HCT116 (cell line): ENCODE data around the gene ZDHHC1. TPM values are rescaled to one million over a fixed set of nuclear protein-coding genes. Genes with fewer than 3 reads are reported as not detected.
A peak's percentile ranks its signal among the peaks of the same experiment; 100 is the strongest.

Source experiments
- ATAC-seq: fragments of 200-7000 bp; cut with Tn5 transposase; 2 replicates; pipeline ENCODE4 v1.9.1; 2020; ENCODE audit warnings: mild to moderate bottlenecking, moderate library complexity
- BruUV-seq: library from RNA; stranded (reverse); fragments of 400-500 nt; replicated peaks from 2 replicates; lab custom pipeline; 2021; lab: Mats Ljungman, UMichigan
- CTCF ChIA-PET: fragments of 300-600 bp; sonication (Branson Sonifier 250); formaldehyde crosslinking; loops from one replicate; lab custom pipeline; 2021; ENCODE audit warnings: antibody characterized with exemption; lab: Charles Lee
- POLR2A ChIA-PET: fragments of 300-600, 350-600 bp; sonication (Branson Sonifier 250); formaldehyde crosslinking; loops from one replicate; lab custom pipeline; 2021; ENCODE audit warnings: antibody characterized with exemption; lab: Charles Lee
- RAD21 ChIA-PET, 2 experiments: fragments of 300-600 bp; sonication (Branson Sonifier 250); formaldehyde crosslinking; loops; one replicate each; lab custom pipeline; 2023; ENCODE audit warnings: low total read pairs in 2 of 2; ENCODE audit not compliant: uncharacterized antibody in 2 of 2, unreplicated experiment in 2 of 2, low non-redundant PET in 1 of 2; lab: Charles Lee
- DNase-seq: peaks from one replicate; pipeline ENCODE4 v3.0.0-alpha.2; 2010; ENCODE audit warnings: low read depth, low spot score
- H2AFZ ChIP-seq: fragments of 200-600 bp; shearing (Covaris generic), sonication (generic); 2 replicates; pipeline ENCODE4 v1.6.1; 2017; ENCODE audit warnings: low read depth, mixed run types, mixed read lengths, antibody characterized with exemption, low read length; ENCODE audit not compliant: poor library complexity, severe bottlenecking
- H3K27ac ChIP-seq: 2 replicates; pipeline ENCODE4 v1.5.1; 2012; ENCODE audit warnings: low read depth, low read length
- H3K27me3 ChIP-seq: fragments of 200-600 bp; sonication (generic); 2 replicates; pipeline ENCODE4 v1.6.1; 2016; ENCODE audit warnings: mixed run types, low read length, mixed read lengths; ENCODE audit not compliant: insufficient read depth
- H3K36me3 ChIP-seq, 2 experiments: fragments of 200-500 bp in 1 of 2; fragments of 200-600 bp in 1 of 2; sonication (Bioruptor generic) in 1 of 2; sonication (generic) in 1 of 2; 2 replicates each; pipeline versions ENCODE4 v1.5.1 to v1.6.1; 2014 to 2016; ENCODE audit warnings: low read length in 2 of 2, inconsistent platforms in 1 of 2, mixed read lengths in 1 of 2, mixed run types in 1 of 2; ENCODE audit not compliant: insufficient read depth in 2 of 2, control insufficient read depth in 1 of 2
- H3K4me1 ChIP-seq, 2 experiments: fragments of 200-600 bp in 1 of 2; sonication (generic) in 1 of 2; 2 replicates each; pipeline versions ENCODE4 v1.5.1 to v1.6.1; 2012 to 2017; ENCODE audit warnings: low read length in 2 of 2, inconsistent platforms in 1 of 2, mild to moderate bottlenecking in 1 of 2, mixed read lengths in 1 of 2, mixed run types in 1 of 2, moderate library complexity in 1 of 2; ENCODE audit not compliant: insufficient read depth in 2 of 2, control insufficient read depth in 1 of 2
- H3K4me2 ChIP-seq: fragments of 200-600 bp; sonication (generic); 2 replicates; pipeline ENCODE4 v1.6.1; 2017; ENCODE audit warnings: mixed run types, low read length, mixed read lengths
- H3K4me3 ChIP-seq, 2 experiments: fragments of 200-600 bp in 1 of 2; sonication (generic) in 1 of 2; replicated peaks in 1 of 2; 2 replicates each; pipeline ENCODE4 v1.5.1; 2011 to 2016; ENCODE audit warnings: low read length in 2 of 2, control low read depth in 1 of 2, low read depth in 1 of 2, mild to moderate bottlenecking in 1 of 2, mixed read lengths in 1 of 2, mixed run types in 1 of 2
- H3K79me2 ChIP-seq: fragments of 200-600 bp; sonication (generic); 2 replicates; pipeline ENCODE4 v1.6.1; 2017; ENCODE audit warnings: mild to moderate bottlenecking, mixed run types, low read length, moderate library complexity, mixed read lengths; ENCODE audit not compliant: insufficient read depth
- H3K9ac ChIP-seq: fragments of 200-600 bp; sonication (generic); 2 replicates; pipeline ENCODE4 v1.6.1; 2016; ENCODE audit warnings: low read length, mixed read lengths
- H3K9me2 ChIP-seq: fragments of 200-600 bp; sonication (generic), shearing (Covaris generic); 2 replicates; pipeline ENCODE4 v1.6.1; 2017; ENCODE audit warnings: mixed run types, mild to moderate bottlenecking, moderate library complexity; ENCODE audit not compliant: insufficient read depth
- H3K9me3 ChIP-seq, 2 experiments: fragments of 200-500 bp in 1 of 2; fragments of 200-600 bp in 1 of 2; sonication (Bioruptor generic) in 1 of 2; sonication (generic) in 1 of 2; 2 replicates each; pipeline ENCODE4 v1.6.1; 2014 to 2017; ENCODE audit warnings: low read length in 2 of 2, mixed read lengths in 2 of 2, inconsistent platforms in 1 of 2, low read depth in 1 of 2, mild to moderate bottlenecking in 1 of 2, mixed run types in 1 of 2, moderate library complexity in 1 of 2; ENCODE audit not compliant: control insufficient read depth in 1 of 2, insufficient read depth in 1 of 2
- H4K20me1 ChIP-seq: fragments of 200-600 bp; sonication (generic), shearing (Covaris generic); 2 replicates; pipeline ENCODE4 v1.6.1; 2017; ENCODE audit warnings: mixed run types, mild to moderate bottlenecking, moderate library complexity; ENCODE audit not compliant: insufficient read depth
- EGR1 ChIP-seq: IDR thresholded peaks from 2 replicates; pipeline ENCODE4 v1.6.1; 2012; ENCODE audit warnings: low read depth
- EZH2 ChIP-seq: fragments of 200-600 bp; sonication (generic); IDR thresholded peaks from 2 replicates; pipeline ENCODE4 v1.6.1; 2017; ENCODE audit warnings: antibody characterized with exemption, mixed run types
- EZH2phosphoT487 ChIP-seq: fragments of 200-600 bp; IDR thresholded peaks from 2 replicates; pipeline ENCODE4 v1.6.1; 2018; ENCODE audit warnings: antibody characterized with exemption, borderline replicate concordance
- JUND ChIP-seq: IDR thresholded peaks from 2 replicates; pipeline ENCODE4 v1.6.1; 2012
- POLR2A ChIP-seq: IDR thresholded peaks from 2 replicates; pipeline ENCODE4 v1.7.0; 2011; ENCODE audit warnings: borderline replicate concordance; ENCODE audit not compliant: insufficient read depth, insufficient read length; ENCODE audit errors: extremely low read depth
- POLR2AphosphoS5 ChIP-seq: IDR thresholded peaks from 2 replicates; pipeline ENCODE4 v1.6.1; 2011; ENCODE audit warnings: mild to moderate bottlenecking, low read depth, low read length, moderate library complexity
- RAD21 ChIP-seq: IDR thresholded peaks from 2 replicates; pipeline ENCODE4 v1.6.1; 2012; ENCODE audit warnings: low read depth, mild to moderate bottlenecking
- SIN3A ChIP-seq: IDR thresholded peaks from 2 replicates; pipeline ENCODE4 v1.6.1; 2012; ENCODE audit warnings: low read depth
- SP1 ChIP-seq: IDR thresholded peaks from 2 replicates; pipeline ENCODE4 v1.6.1; 2012; ENCODE audit warnings: low read depth
- SRF ChIP-seq: IDR thresholded peaks from 2 replicates; pipeline ENCODE4 v1.6.1; 2012; ENCODE audit warnings: low read depth
- TCF7L2 ChIP-seq: IDR thresholded peaks from 2 replicates; pipeline ENCODE4 v1.7.0; 2011; ENCODE audit warnings: borderline replicate concordance, inconsistent platforms; ENCODE audit not compliant: insufficient read depth, insufficient read length; ENCODE audit errors: extremely low read depth
- YY1 ChIP-seq: IDR thresholded peaks from 2 replicates; pipeline ENCODE4 v1.6.1; 2011; ENCODE audit warnings: low read length, low read depth, moderate library complexity, mild to moderate bottlenecking; ENCODE audit not compliant: insufficient replicate concordance; ENCODE audit errors: extremely low read depth
- ZNF274 ChIP-seq: fragments of 200-500 bp; sonication (Bioruptor generic); IDR thresholded peaks from 2 replicates; pipeline ENCODE4 v1.6.1; 2014; ENCODE audit warnings: mild to moderate bottlenecking, low read depth, low read length, inconsistent platforms
- intact Hi-C: fragments of 100-400 bp; cut with micrococcal nuclease; formaldehyde crosslinking; loops from 2 replicates; pipeline ENCODE4 v1.10.0; 2022
- total RNA-seq: library from RNA; stranded (reverse); gene quantifications from one replicate; pipeline ENCODE4 v1.2.1, GENCODE V29; 2021; ENCODE audit not compliant: unreplicated experiment
- TF ChIP-seq, protein P1 (sequence below): IDR thresholded peaks from 2 replicates; pipeline ENCODE4 v1.6.1; 2012
- TF ChIP-seq, protein P2 (sequence below): IDR thresholded peaks from 2 replicates; pipeline ENCODE4 v1.6.1; 2012

Gene ZDHHC1
- total RNA-seq, 1 experiment from 2014 or later = 9.1 TPM

DNA sequence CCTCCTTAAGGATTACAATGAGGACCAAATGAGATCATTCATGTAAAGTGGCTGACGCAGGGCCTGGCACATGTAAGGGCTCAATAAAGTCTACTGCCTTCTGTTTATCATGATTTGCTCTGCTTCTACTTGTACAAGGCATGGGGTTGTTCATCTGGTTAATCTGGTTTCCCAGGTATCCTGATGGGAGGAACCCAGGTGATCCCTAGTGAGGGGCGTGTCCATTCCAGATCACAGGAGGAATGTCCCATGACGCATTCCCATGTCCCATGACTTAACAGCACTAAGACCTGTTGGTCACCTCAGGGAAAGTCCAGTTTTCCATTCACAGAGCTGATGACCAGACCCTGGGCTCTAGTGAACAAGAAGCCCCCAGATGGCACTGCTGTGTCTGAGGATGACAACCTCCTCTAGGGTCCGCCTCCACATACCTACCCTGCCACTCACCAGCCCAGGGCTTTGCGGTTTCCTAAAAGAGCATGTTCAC is 11.5 kb downstream of the ZDHHC1 start:
- CTCF ChIA-PET = interaction anchor here (1.4 kb wide), 1 partner anchor 23 kb away, joined by 3 read pairs; no protein-coding TSS in a partner anchor

DNA sequence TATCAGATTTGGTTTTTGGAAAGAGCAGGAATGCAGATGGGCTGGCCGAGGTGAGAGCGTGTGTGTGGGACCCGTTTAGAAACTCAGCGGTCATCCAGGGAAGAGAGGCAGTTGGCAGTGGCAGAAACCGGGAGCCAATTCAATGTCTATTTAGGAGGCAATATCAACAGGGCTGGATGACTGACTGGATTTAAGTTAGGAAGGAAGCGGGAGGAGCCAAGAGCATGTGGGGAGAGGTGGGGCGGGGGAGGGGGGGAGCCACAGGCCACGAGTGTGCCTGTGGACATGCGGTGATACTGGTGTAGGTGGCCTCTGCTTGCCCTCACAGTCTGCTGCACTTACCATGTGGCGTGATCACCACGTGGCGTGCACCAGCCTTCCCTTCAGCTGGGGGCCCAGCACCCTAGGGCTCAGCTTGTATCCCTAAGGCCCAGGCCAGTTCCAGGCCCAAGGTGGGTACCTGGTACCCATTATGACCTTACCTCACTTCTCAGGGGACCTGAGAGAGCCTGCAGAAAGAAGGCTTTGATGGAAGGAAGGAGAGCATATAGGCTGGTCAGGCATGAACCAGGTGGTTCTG is 12.2 kb downstream of the ZDHHC1 start:
- Histone ChIP-seq H3K27ac (peak overlapping the region; percentile 74), H3K9me2 (no peaks in the 10 kb centered on the region), H3K4me3 (peak overlapping the region in 1 of 2 experiments; percentile 41; a peak in 1 of 4 replicates), H3K9ac (peak overlapping the region; percentile 50), H2AFZ (no peak overlapping the region), H3K27me3 (no peaks in the 10 kb centered on the region), H3K4me1 (peaks cover 23 to 38% of the 10 kb centered on the region in 2 experiments), H3K4me2 (peak overlapping the region; percentile 78), H3K36me3 (no peaks in the 10 kb centered on the region), H4K20me1 (no peaks in the 10 kb centered on the region), H3K9me3 (no peaks in the 10 kb centered on the region), H3K79me2 (no peaks in the 10 kb centered on the region)
- CTCF ChIA-PET = no interaction called here
- no peak for ATAC-seq
- DNase-seq = no peak
- intact Hi-C loops = no loop called here
- RAD21 ChIA-PET = interaction anchor here in 1 of 2 experiments (0.6 kb wide), 1 partner anchor 27 kb away, joined by 3 read pairs; the partner anchor contains the start of gene HSD11B2
- POLR2A ChIA-PET = no interaction called here
- no TSS peak for BruUV-seq
- no peak for TF ChIP-seq RAD21
- TF ChIP-seq YY1 = no peak
- no peak for TF ChIP-seq EZH2phosphoT487
- TF ChIP-seq, protein P1, sequence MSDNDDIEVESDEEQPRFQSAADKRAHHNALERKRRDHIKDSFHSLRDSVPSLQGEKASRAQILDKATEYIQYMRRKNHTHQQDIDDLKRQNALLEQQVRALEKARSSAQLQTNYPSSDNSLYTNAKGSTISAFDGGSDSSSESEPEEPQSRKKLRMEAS = no peak
- TF ChIP-seq TCF7L2 = no peak
- TF ChIP-seq POLR2A = no peak
- TF ChIP-seq EZH2 = no peak
- TF ChIP-seq SRF = no peak
- TF ChIP-seq SP1 = no peak
- TF ChIP-seq EGR1 = no peak
- TF ChIP-seq SIN3A = no peak
- no peak for TF ChIP-seq ZNF274

More for the DNA sequence above, 11.5 kb downstream of the ZDHHC1 start:
- ChIA-PET POLR2A (no interaction called here), RAD21 (interaction anchor here in 1 of 2 experiments (0.6 kb wide), 1 partner anchor 26 kb away, joined by 3 read pairs; the partner anchor contains the start of gene HSD11B2)
- Histone ChIP-seq H3K9ac (peak overlapping the region; percentile 50), H3K4me2 (peak overlapping the region; percentile 78), H3K4me3 (peak overlapping the region in 1 of 2 experiments; percentile 41; a peak in 2 of 4 replicates), H3K27me3 (no peaks in the 10 kb centered on the region), H3K36me3 (no peaks in the 10 kb centered on the region), H3K27ac (peak overlapping the region; percentile 74), H3K9me3 (no peaks in the 10 kb centered on the region), H2AFZ (no peak overlapping the region), H3K4me1 (peaks cover 23 to 38% of the 10 kb centered on the region in 2 experiments), H3K79me2 (no peaks in the 10 kb centered on the region), H4K20me1 (no peaks in the 10 kb centered on the region), H3K9me2 (no peaks in the 10 kb centered on the region)
- intact Hi-C loops = no loop called here
- DNase-seq (peak; percentile 89), ATAC-seq (peak; percentile 87)
- no TSS peak for BruUV-seq
- TF ChIP-seq, protein P1 = peak; percentile 73
- TF ChIP-seq, protein P2, sequence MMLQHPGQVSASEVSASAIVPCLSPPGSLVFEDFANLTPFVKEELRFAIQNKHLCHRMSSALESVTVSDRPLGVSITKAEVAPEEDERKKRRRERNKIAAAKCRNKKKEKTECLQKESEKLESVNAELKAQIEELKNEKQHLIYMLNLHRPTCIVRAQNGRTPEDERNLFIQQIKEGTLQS = no peak
- TF ChIP-seq EGR1 = peak; percentile 46
- peak; percentile 63; the same call in 1 of the 2 replicates for TF ChIP-seq SIN3A
- no peak for TF ChIP-seq EZH2phosphoT487
- 0 out of 2 replicates have a peak, but pooled peaks have one; percentile 11 for TF ChIP-seq RAD21
- no peak for TF ChIP-seq SRF
- peak; percentile 94 for TF ChIP-seq SP1
- peak; percentile 59 for TF ChIP-seq JUND
- peak; percentile 54 for TF ChIP-seq POLR2AphosphoS5
